ENCODE results near the gene CDC37L1.

DNA sequence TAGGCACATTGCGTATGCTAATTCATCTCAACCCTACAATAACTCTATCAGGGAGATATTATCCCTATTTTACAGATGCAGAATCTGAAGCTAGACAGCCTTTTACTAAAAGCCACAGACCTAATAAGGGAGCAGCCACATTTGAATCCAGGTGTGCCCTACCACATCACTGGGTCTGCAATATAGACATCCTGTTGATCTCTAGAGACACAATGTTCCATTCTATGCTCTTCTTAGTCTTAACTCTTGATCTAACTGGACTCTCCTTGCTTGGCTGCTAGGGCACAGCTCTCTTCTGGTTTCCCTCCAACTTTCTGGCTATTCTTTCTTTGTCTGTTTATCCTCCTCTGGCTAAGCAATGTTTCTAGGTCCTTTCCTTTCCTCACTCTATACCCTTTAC, 11.7 kb upstream of the CDC37L1 start:
- TF ChIP-seq MYC (IDR thresholded peaks at IDR 0.05; ENCODE audit: low read depth, low read length) (no peak), POLR2A (IDR thresholded peaks at IDR 0.05; ENCODE audit: extremely low read depth, insufficient read length) (no peak)
- TF ChIP-seq, protein P1, sequence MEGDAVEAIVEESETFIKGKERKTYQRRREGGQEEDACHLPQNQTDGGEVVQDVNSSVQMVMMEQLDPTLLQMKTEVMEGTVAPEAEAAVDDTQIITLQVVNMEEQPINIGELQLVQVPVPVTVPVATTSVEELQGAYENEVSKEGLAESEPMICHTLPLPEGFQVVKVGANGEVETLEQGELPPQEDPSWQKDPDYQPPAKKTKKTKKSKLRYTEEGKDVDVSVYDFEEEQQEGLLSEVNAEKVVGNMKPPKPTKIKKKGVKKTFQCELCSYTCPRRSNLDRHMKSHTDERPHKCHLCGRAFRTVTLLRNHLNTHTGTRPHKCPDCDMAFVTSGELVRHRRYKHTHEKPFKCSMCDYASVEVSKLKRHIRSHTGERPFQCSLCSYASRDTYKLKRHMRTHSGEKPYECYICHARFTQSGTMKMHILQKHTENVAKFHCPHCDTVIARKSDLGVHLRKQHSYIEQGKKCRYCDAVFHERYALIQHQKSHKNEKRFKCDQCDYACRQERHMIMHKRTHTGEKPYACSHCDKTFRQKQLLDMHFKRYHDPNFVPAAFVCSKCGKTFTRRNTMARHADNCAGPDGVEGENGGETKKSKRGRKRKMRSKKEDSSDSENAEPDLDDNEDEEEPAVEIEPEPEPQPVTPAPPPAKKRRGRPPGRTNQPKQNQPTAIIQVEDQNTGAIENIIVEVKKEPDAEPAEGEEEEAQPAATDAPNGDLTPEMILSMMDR (IDR thresholded peaks at IDR 0.05; ENCODE audit: low read depth, low read length) = no peak
- TF ChIP-seq, protein P2, sequence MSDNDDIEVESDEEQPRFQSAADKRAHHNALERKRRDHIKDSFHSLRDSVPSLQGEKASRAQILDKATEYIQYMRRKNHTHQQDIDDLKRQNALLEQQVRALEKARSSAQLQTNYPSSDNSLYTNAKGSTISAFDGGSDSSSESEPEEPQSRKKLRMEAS (IDR thresholded peaks at IDR 0.05; ENCODE audit: low read depth, low read length) = no peak
